HFF-Myc (cell line): ENCODE measurements around the gene PDE4A.
"Not testable (repeated sequence)": the region's sequence is repeated elsewhere in the genome, so short reads cannot be mapped to it uniquely, and the experiment has no call there.

Experiments used
- DNase-seq: peaks from one replicate; pipeline ENCODE4 v3.0.0-alpha.2; 2011; ENCODE audit warnings: low read depth; ENCODE audit errors: extremely low read depth
- H3K4me3 ChIP-seq: replicated peaks from 2 replicates; pipeline ENCODE4 v1.5.1; 2011; ENCODE audit warnings: low read depth, mild to moderate bottlenecking, control low read depth, low read length
- CTCF ChIP-seq: IDR thresholded peaks from 2 replicates; pipeline ENCODE4 v1.5.1; 2012; ENCODE audit warnings: mild to moderate bottlenecking, low read depth, low read length, control low read depth; ENCODE audit errors: missing control alignments

PDE4A gene

GRCh38 chr19:10420444-10421239, at the start of gene PDE4A:
PDE4A (plus strand) TSS chr19:10420538; CDS start chr19:10420765, 227 bp downstream.
- peak; percentile 65 for TF ChIP-seq CTCF
- H3K4me3 ChIP-seq: peak within 1 kb of the TSS; percentile 97
- DNase-seq: no peak

GRCh38 chr19:10372690-10373089, 47.6 kb upstream of the PDE4A start:
- no peak for TF ChIP-seq CTCF
- no peak overlapping the region for H3K4me3 ChIP-seq
- no peak for DNase-seq

- no peak for TF ChIP-seq CTCF
- H3K4me3 ChIP-seq: no peak overlapping the region
- no peak for DNase-seq
Measured at GRCh38 chr19:10374931-10375330, 45.4 kb upstream of the PDE4A start.

GRCh38 chr19:10377140-10377640, 43.1 kb upstream of the PDE4A start:
- not testable (repeated sequence) for DNase-seq, H3K4me3 ChIP-seq

GRCh38 chr19:10378124-10378523, 42.2 kb upstream of the PDE4A start:
- H3K4me3 ChIP-seq: no peak overlapping the region
- no peak for DNase-seq

GRCh38 chr19:10379880-10380312, 40.4 kb upstream of the PDE4A start:
- peak overlapping the region; percentile 84 for H3K4me3 ChIP-seq
- DNase-seq: no peak
- no peak for TF ChIP-seq CTCF

More at GRCh38 chr19:10378124-10378523, 42.2 kb upstream of the PDE4A start:
- TF ChIP-seq CTCF: no peak

- DNase-seq: peak; percentile 98
- TF ChIP-seq CTCF: no peak
- H3K4me3 ChIP-seq: peak within 1 kb of the TSS; percentile 84
Measured at GRCh38 chr19:10380313-10381102, 39.8 kb upstream of the PDE4A start, which contains the start of gene TYK2. TYK2 (minus strand) TSS chr19:10380572; CDS start chr19:10378406, 2,166 bp downstream.

GRCh38 chr19:10383223-10383499, 37.2 kb upstream of the PDE4A start:
- DNase-seq, H3K4me3 ChIP-seq: not testable (repeated sequence)
